HFFc6 (cell line): Measurements from ENCODE around the gene HACD3. TPM values are rescaled to one million over a fixed set of nuclear protein-coding genes. Genes with fewer than 3 reads are reported as not detected.

Source experiments
- DNase-seq: peaks from one replicate; pipeline ENCODE4 v3.0.0-alpha.2; 2018
- H3K27ac Mint-ChIP-seq: 2 replicates; pipeline ENCODE4 v1.8.0; 2020; ENCODE audit warnings: mild to moderate bottlenecking, mixed read lengths
- H3K27me3 Mint-ChIP-seq: 2 replicates; pipeline ENCODE4 v1.8.0; 2021; ENCODE audit warnings: mild to moderate bottlenecking, moderate library complexity, mixed read lengths; ENCODE audit not compliant: insufficient read depth
- H3K36me3 Mint-ChIP-seq: 2 replicates; pipeline ENCODE4 v1.8.0; 2021; ENCODE audit warnings: low read depth, mixed read lengths
- H3K4me1 Mint-ChIP-seq: 2 replicates; pipeline ENCODE4 v1.8.0; 2020; ENCODE audit warnings: low read depth, mixed read lengths
- H3K4me3 Mint-ChIP-seq: 2 replicates; pipeline ENCODE4 v1.8.0; 2020; ENCODE audit warnings: mild to moderate bottlenecking, moderate library complexity, mixed read lengths
- H3K9me3 Mint-ChIP-seq: 2 replicates; pipeline ENCODE4 v1.8.0; 2020; ENCODE audit warnings: mild to moderate bottlenecking, mixed read lengths
- CTCF ChIP-seq: fragments of 200-600 bp; sonication (generic); IDR thresholded peaks from 2 replicates; pipeline ENCODE4 v1.5.0; 2021; ENCODE audit warnings: antibody characterized with exemption, mild to moderate bottlenecking
- total RNA-seq, 6 experiments: library from RNA; stranded (reverse); fragmentation: NEBNext Ultra II Directional; extraction: Animal tissue kit (Norgen Biotek cat#: 25700); gene quantifications; 2 replicates in 1 of 6; 3 replicates in 5 of 6; pipeline ENCODE4 v1.2.3, GENCODE V29; 2021

The HACD3 gene
- total RNA-seq, 6 experiments from 2014 or later, result 58.7 to 71.1 (median 65.7) TPM

- H3K4me1 Mint-ChIP-seq, result peaks cover 23% of the 10 kb centered on the region
- no peak overlapping the region for H3K27ac Mint-ChIP-seq
- TF ChIP-seq CTCF, result no peak
- no peaks in the 10 kb centered on the region for H3K9me3 Mint-ChIP-seq
- no peak overlapping the region for H3K4me3 Mint-ChIP-seq
- no peaks in the 10 kb centered on the region for H3K27me3 Mint-ChIP-seq
- DNase-seq, result no peak
- peaks cover 27% of the 10 kb centered on the region for H3K36me3 Mint-ChIP-seq
Measured at GRCh38 chr15:65512807-65513416, 17.4 kb upstream of the HACD3 start.

GRCh38 chr15:65516997-65517865 is 13.0 kb upstream of the HACD3 start, which contains the start of gene DPP8:
Gene DPP8 (minus strand): TSS chr15:65517689. CDS start chr15:65512553, 5,136 bp downstream.
- peaks cover 15% of the 10 kb centered on the region for H3K36me3 Mint-ChIP-seq
- no peaks in the 10 kb centered on the region for H3K27me3 Mint-ChIP-seq
- H3K4me1 Mint-ChIP-seq, result peaks cover 23% of the 10 kb centered on the region
- peak; percentile 93 for DNase-seq
- peak within 1 kb of the TSS; percentile 82 for H3K27ac Mint-ChIP-seq
- no peaks in the 10 kb centered on the region for H3K9me3 Mint-ChIP-seq
- H3K4me3 Mint-ChIP-seq, result peak within 1 kb of the TSS; percentile 95
- TF ChIP-seq CTCF, result peak; percentile 87

- H3K4me3 Mint-ChIP-seq, result peak overlapping the region; percentile 95
- H3K36me3 Mint-ChIP-seq, result peaks cover 9% of the 10 kb centered on the region
- peaks cover 1% of the 10 kb centered on the region; the same call in 1 of the 2 replicates for H3K27me3 Mint-ChIP-seq
- no peak for DNase-seq
- peak overlapping the region; percentile 82 for H3K27ac Mint-ChIP-seq
- H3K9me3 Mint-ChIP-seq, result no peaks in the 10 kb centered on the region
- peak; percentile 63 for TF ChIP-seq CTCF
- peaks cover 23% of the 10 kb centered on the region for H3K4me1 Mint-ChIP-seq
Measured at GRCh38 chr15:65517866-65518207, 12.4 kb upstream of the HACD3 start.

- no peak overlapping the region for H3K4me3 Mint-ChIP-seq
- peaks cover 1% of the 10 kb centered on the region; the same call in 1 of the 2 replicates for H3K27me3 Mint-ChIP-seq
- H3K36me3 Mint-ChIP-seq, result peaks cover 9% of the 10 kb centered on the region
- no peaks in the 10 kb centered on the region for H3K9me3 Mint-ChIP-seq
- no peak overlapping the region for H3K27ac Mint-ChIP-seq
- peaks cover 23% of the 10 kb centered on the region for H3K4me1 Mint-ChIP-seq
- no peak for TF ChIP-seq CTCF
- DNase-seq, result no peak
Measured at GRCh38 chr15:65518633-65519285, 11.5 kb upstream of the HACD3 start.

GRCh38 chr15:65521350-65521749 is 8.9 kb upstream of the HACD3 start:
- Mint-ChIP-seq H3K36me3 (peaks cover 7% of the 10 kb centered on the region), H3K9me3 (no peaks in the 10 kb centered on the region), H3K27ac (no peak overlapping the region), H3K27me3 (peaks cover 1% of the 10 kb centered on the region), H3K4me3 (no peak overlapping the region), H3K4me1 (peaks cover 19% of the 10 kb centered on the region)
- TF ChIP-seq CTCF, result no peak
- no peak for DNase-seq
